ENCODE data around the gene DISP2.

The DISP2 gene

GRCh38 chr15:40312370-40313158 lies 45.5 kb upstream of the DISP2 start:
- no peak for DNase-seq (ENCODE audit: low spot score)
- peak overlapping the region; percentile 76; the same call in 1 of the 2 replicates for H3K27ac ChIP-seq
- ChIA-PET POLR2A (ENCODE audit: low non-redundant PET) (no interaction called here), CTCF (interaction anchor here (1.4 to 1.8 kb wide), 2 partner anchors 13 to 34 kb away, joined by 3 to 7 read pairs; no protein-coding TSS in a partner anchor)
- TF ChIP-seq CTCF (conservative IDR thresholded peaks at IDR 0.05; ENCODE audit: low read depth), result no peak

- H3K27ac ChIP-seq, result peak overlapping the region; percentile 76
- DNase-seq (ENCODE audit: low spot score), result peak; percentile 78
- no peak for TF ChIP-seq CTCF (conservative IDR thresholded peaks at IDR 0.05; ENCODE audit: low read depth)
- ChIA-PET POLR2A (ENCODE audit: low non-redundant PET) (no interaction called here), CTCF (interaction anchor here (0.9 to 1.8 kb wide), 6 partner anchors 8 to 97 kb away, joined by 3 to 7 read pairs (median 3); no protein-coding TSS in a partner anchor)
Measured at GRCh38 chr15:40313531-40314398, 44.3 kb upstream of the DISP2 start.

- no peak for TF ChIP-seq CTCF (conservative IDR thresholded peaks at IDR 0.05; ENCODE audit: low read depth)
- POLR2A ChIA-PET (ENCODE audit: low non-redundant PET), result no interaction called here
- DNase-seq (ENCODE audit: low spot score), result peak; percentile 69
- CTCF ChIA-PET, result interaction anchor here (0.7 kb wide), 2 partner anchors 24 to 36 kb away, joined by 3 read pairs; no protein-coding TSS in a partner anchor
- H3K27ac ChIP-seq, result peak overlapping the region; percentile 76
Measured at GRCh38 chr15:40314723-40315276, 43.2 kb upstream of the DISP2 start.

- DNase-seq (ENCODE audit: low spot score), result no peak
- TF ChIP-seq CTCF (conservative IDR thresholded peaks at IDR 0.05; ENCODE audit: low read depth), result no peak
- ChIA-PET POLR2A (ENCODE audit: low non-redundant PET) (no interaction called here), CTCF (interaction anchor here (1.2 kb wide), 1 partner anchor 52 kb away, joined by 3 read pairs; no protein-coding TSS in a partner anchor)
- no peak overlapping the region for H3K27ac ChIP-seq
Measured at GRCh38 chr15:40316931-40317330, 41.1 kb upstream of the DISP2 start.

GRCh38 chr15:40317580-40317979 lies 40.4 kb upstream of the DISP2 start:
- no peak for TF ChIP-seq CTCF (conservative IDR thresholded peaks at IDR 0.05; ENCODE audit: low read depth)
- DNase-seq (ENCODE audit: low spot score), result no peak
- no peak overlapping the region for H3K27ac ChIP-seq
- CTCF ChIA-PET, result interaction anchor here (2.4 kb wide), 1 partner anchor 50 kb away, joined by 8 read pairs; no protein-coding TSS in a partner anchor
- POLR2A ChIA-PET (ENCODE audit: low non-redundant PET), result no interaction called here

GRCh38 chr15:40320409-40320808 lies 37.6 kb upstream of the DISP2 start:
- ChIA-PET CTCF (interaction anchor here (0.6 to 3.7 kb wide), 10 partner anchors 11 to 137 kb away, joined by 3 to 34 read pairs (median 7); partner anchors contain the start of gene PLCB2), POLR2A (ENCODE audit: low non-redundant PET) (no interaction called here)
- no peak for TF ChIP-seq CTCF (conservative IDR thresholded peaks at IDR 0.05; ENCODE audit: low read depth)
- H3K27ac ChIP-seq, result no peak overlapping the region
- no peak for DNase-seq (ENCODE audit: low spot score)
